ENCODE results near the gene ZG16B. TPM values are rescaled to one million over a fixed set of nuclear protein-coding genes. Genes with fewer than 3 reads are reported as not detected.

ZG16B gene
- total RNA-seq, 1 experiment from 2014 or later: not detected

DNA sequence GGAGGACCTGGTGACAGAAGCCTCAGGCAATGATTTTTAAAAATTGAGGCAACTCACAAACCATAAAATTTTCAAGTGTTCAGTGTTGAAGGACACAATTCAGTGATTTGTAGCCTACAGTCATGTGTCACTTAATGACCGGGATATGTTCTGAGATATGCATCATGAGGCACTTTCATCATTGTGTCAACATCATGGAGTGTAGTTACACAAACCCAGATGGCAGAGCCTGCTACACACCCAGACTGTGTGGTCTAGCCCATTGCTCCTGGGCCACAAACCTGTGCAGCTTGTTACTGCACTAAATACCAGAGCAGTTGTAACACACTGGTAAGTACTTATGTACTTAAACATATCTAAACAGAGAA lies 30.3 kb upstream of the ZG16B start:
- no peak for DNase-seq (ENCODE audit: low spot score)
- POLR2A ChIA-PET (ENCODE audit: low non-redundant PET): no interaction called here
- no peaks in the 10 kb centered on the region for H3K4me1 ChIP-seq (ENCODE audit: insufficient read depth, low read length, poor library complexity, severe bottlenecking)
- peaks cover 10% of the 10 kb centered on the region for H3K9me3 ChIP-seq (ENCODE audit: low read depth, low read length, poor library complexity, severe bottlenecking)
- H3K36me3 ChIP-seq (ENCODE audit: insufficient read depth, low read length, poor library complexity, severe bottlenecking): no peaks in the 10 kb centered on the region
- peaks cover 14% of the 10 kb centered on the region for H3K27me3 ChIP-seq (replicated peaks; ENCODE audit: insufficient read depth, low read depth, low read length, poor library complexity)
- H3K27ac ChIP-seq (ENCODE audit: low read depth, low read length, poor library complexity, severe bottlenecking): no peak overlapping the region
- H3K4me3 ChIP-seq (ENCODE audit: low read depth, low read length, poor library complexity, severe bottlenecking): no peak overlapping the region
- CTCF ChIA-PET: no interaction called here
- TF ChIP-seq, protein P1, sequence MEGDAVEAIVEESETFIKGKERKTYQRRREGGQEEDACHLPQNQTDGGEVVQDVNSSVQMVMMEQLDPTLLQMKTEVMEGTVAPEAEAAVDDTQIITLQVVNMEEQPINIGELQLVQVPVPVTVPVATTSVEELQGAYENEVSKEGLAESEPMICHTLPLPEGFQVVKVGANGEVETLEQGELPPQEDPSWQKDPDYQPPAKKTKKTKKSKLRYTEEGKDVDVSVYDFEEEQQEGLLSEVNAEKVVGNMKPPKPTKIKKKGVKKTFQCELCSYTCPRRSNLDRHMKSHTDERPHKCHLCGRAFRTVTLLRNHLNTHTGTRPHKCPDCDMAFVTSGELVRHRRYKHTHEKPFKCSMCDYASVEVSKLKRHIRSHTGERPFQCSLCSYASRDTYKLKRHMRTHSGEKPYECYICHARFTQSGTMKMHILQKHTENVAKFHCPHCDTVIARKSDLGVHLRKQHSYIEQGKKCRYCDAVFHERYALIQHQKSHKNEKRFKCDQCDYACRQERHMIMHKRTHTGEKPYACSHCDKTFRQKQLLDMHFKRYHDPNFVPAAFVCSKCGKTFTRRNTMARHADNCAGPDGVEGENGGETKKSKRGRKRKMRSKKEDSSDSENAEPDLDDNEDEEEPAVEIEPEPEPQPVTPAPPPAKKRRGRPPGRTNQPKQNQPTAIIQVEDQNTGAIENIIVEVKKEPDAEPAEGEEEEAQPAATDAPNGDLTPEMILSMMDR (conservative IDR thresholded peaks at IDR 0.05; ENCODE audit: low read depth, low read length): no peak
- TF ChIP-seq EZH2 (IDR thresholded peaks at IDR 0.05; ENCODE audit: borderline replicate concordance, low read depth, low read length, poor library complexity, severe bottlenecking): no peak
- no TSS peak for BruUV-seq (replicated peaks)
- intact Hi-C loops (cut with micrococcal nuclease; ENCODE audit: unreplicated experiment): no loop called here

DNA sequence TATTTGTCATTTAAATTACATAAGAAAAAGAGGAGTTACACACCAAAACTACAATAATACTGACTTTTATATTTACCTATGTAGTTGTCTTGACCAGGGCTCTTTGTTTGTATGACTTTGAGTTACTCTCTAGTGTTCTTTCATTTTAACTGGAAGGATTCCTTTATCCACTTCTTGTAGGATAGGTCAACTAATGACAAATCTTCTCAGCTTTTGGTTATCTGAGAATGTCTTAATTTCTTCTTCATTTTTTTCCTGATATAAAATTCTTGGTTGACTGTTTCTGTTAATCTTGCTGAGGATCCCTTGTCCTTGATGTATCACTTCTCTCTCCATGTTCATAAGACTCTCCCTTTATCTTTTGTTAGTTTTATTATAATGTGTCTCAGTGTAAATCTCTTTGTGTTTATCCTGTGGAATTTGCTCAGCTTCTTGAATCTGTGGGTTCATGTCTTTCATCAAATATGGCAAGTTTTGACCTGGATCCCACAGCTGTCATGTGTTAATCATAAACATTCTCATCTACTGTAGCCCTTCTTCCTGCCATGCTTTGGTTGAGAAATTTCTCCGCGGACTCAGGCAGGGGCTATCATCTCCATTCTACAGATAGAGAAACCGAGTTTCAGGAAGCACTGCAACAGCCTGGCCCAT lies 26.4 kb upstream of the ZG16B start:
- H3K27ac ChIP-seq (ENCODE audit: low read depth, low read length, poor library complexity, severe bottlenecking): no peak overlapping the region
- no peak overlapping the region for H3K4me3 ChIP-seq (ENCODE audit: low read depth, low read length, poor library complexity, severe bottlenecking)
- no peaks in the 10 kb centered on the region for H3K4me1 ChIP-seq (ENCODE audit: insufficient read depth, low read length, poor library complexity, severe bottlenecking)
- no peak for TF ChIP-seq EZH2 (IDR thresholded peaks at IDR 0.05; ENCODE audit: borderline replicate concordance, low read depth, low read length, poor library complexity, severe bottlenecking)
- TF ChIP-seq, protein P1 (conservative IDR thresholded peaks at IDR 0.05; ENCODE audit: low read depth, low read length): no peak
- CTCF ChIA-PET: no interaction called here
- peaks cover 14% of the 10 kb centered on the region for H3K27me3 ChIP-seq (replicated peaks; ENCODE audit: insufficient read depth, low read depth, low read length, poor library complexity)
- POLR2A ChIA-PET (ENCODE audit: low non-redundant PET): no interaction called here
- intact Hi-C loops (cut with micrococcal nuclease; ENCODE audit: unreplicated experiment): no loop called here
- H3K36me3 ChIP-seq (ENCODE audit: insufficient read depth, low read length, poor library complexity, severe bottlenecking): no peaks in the 10 kb centered on the region
- no peak for DNase-seq (ENCODE audit: low spot score)
- H3K9me3 ChIP-seq (ENCODE audit: low read depth, low read length, poor library complexity, severe bottlenecking): peaks cover 10% of the 10 kb centered on the region
- BruUV-seq (replicated peaks): no TSS peak

DNA sequence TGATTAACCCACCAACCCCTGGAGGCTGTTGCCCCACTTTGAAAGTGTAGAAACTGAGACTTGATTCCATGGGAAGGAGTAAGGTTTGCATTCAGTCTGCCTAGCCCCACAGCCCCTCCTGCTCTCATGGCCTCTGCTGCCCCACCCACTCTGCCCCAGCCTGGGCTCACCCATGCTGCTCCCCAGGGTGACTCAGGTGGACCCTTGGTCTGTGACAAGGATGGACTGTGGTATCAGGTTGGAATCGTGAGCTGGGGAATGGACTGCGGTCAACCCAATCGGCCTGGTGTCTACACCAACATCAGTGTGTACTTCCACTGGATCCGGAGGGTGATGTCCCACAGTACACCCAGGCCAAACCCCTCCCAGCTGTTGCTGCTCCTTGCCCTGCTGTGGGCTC lies 25.4 kb upstream of the ZG16B start:
- ChIA-PET CTCF (no interaction called here), POLR2A (ENCODE audit: low non-redundant PET) (no interaction called here)
- intact Hi-C loops (cut with micrococcal nuclease; ENCODE audit: unreplicated experiment): no loop called here
- Histone ChIP-seq H3K36me3 (ENCODE audit: insufficient read depth, low read length, poor library complexity, severe bottlenecking) (no peaks in the 10 kb centered on the region), H3K4me3 (ENCODE audit: low read depth, low read length, poor library complexity, severe bottlenecking) (no peak overlapping the region), H3K4me1 (ENCODE audit: insufficient read depth, low read length, poor library complexity, severe bottlenecking) (no peaks in the 10 kb centered on the region), H3K9me3 (ENCODE audit: low read depth, low read length, poor library complexity, severe bottlenecking) (peaks cover 10% of the 10 kb centered on the region), H3K27me3 (replicated peaks; ENCODE audit: insufficient read depth, low read depth, low read length, poor library complexity) (peaks cover 14% of the 10 kb centered on the region), H3K27ac (ENCODE audit: low read depth, low read length, poor library complexity, severe bottlenecking) (no peak overlapping the region)
- BruUV-seq (replicated peaks): no TSS peak
- no peak for DNase-seq (ENCODE audit: low spot score)
- TF ChIP-seq, protein P1 (conservative IDR thresholded peaks at IDR 0.05; ENCODE audit: low read depth, low read length): no peak
- TF ChIP-seq EZH2 (IDR thresholded peaks at IDR 0.05; ENCODE audit: borderline replicate concordance, low read depth, low read length, poor library complexity, severe bottlenecking): no peak
